GM12801 (cell line): Measurements from ENCODE around the gene SMPX.

Experiments used
- CTCF ChIP-seq: IDR thresholded peaks from one replicate; pipeline ENCODE4 v1.5.1; 2011; ENCODE audit warnings: control low read depth; ENCODE audit not compliant: insufficient read length; ENCODE audit errors: extremely low read depth

Gene SMPX

GRCh38 chrX:21656587-21657317, 101.2 kb downstream of the SMPX start:
- no peak for TF ChIP-seq CTCF
